Muscle layer of colon (tissue), 2 donors: Measurements from ENCODE around the gene DLX6.

Source experiments
- H3K27ac ChIP-seq: one replicate; pipeline ENCODE4 v1.7.0; 2013; ENCODE audit warnings: low read depth, mild to moderate bottlenecking, low read length, moderate library complexity
- H3K27me3 ChIP-seq, 2 donors: one replicate each; pipeline ENCODE4 v1.7.0; 2013; ENCODE audit warnings: low read length in 2 of 2, mild to moderate bottlenecking in 2 of 2; ENCODE audit not compliant: insufficient read depth in 2 of 2, control insufficient read depth in 1 of 2
- H3K36me3 ChIP-seq: one replicate; pipeline ENCODE4 v1.7.0; 2013; ENCODE audit warnings: mild to moderate bottlenecking, low read length; ENCODE audit not compliant: insufficient read depth
- H3K4me1 ChIP-seq: one replicate; pipeline ENCODE4 v1.7.0; 2013; ENCODE audit warnings: mild to moderate bottlenecking, low read length; ENCODE audit not compliant: insufficient read depth
- H3K4me3 ChIP-seq, 2 donors: one replicate each; pipeline ENCODE4 v1.7.0; 2013; ENCODE audit warnings: low read length in 2 of 2, low read depth in 1 of 2, mild to moderate bottlenecking in 1 of 2, moderate library complexity in 1 of 2
- H3K9ac ChIP-seq: one replicate; pipeline ENCODE4 v1.7.0; 2013; ENCODE audit warnings: low read length
- H3K9me3 ChIP-seq: one replicate; pipeline ENCODE4 v1.7.0; 2013; ENCODE audit warnings: mild to moderate bottlenecking, low read length
- donor health status: abdominal sarcoma.
- donor health status: Adenocarcinoma of cecum.

DLX6 gene

GRCh38 chr7:97039374-97040065 lies 34.2 kb downstream of the DLX6 start:
- Histone ChIP-seq H3K4me3 (no peak overlapping the region), H3K36me3 (no peaks in the 10 kb centered on the region), H3K9me3 (no peaks in the 10 kb centered on the region), H3K27ac (no peak overlapping the region), H3K27me3 (no peaks in the 10 kb centered on the region), H3K4me1 (no peaks in the 10 kb centered on the region), H3K9ac (no peak overlapping the region)

GRCh38 chr7:97043281-97043680 lies 37.9 kb downstream of the DLX6 start:
- H3K27me3 ChIP-seq, result no peaks in the 10 kb centered on the region
- H3K36me3 ChIP-seq, result no peaks in the 10 kb centered on the region
- H3K4me1 ChIP-seq, result no peaks in the 10 kb centered on the region
- H3K9me3 ChIP-seq, result no peaks in the 10 kb centered on the region
- H3K9ac ChIP-seq, result no peak overlapping the region
- no peak overlapping the region for H3K4me3 ChIP-seq
- H3K27ac ChIP-seq, result no peak overlapping the region
